Measurements from ENCODE around the gene TLE3. TPM values are rescaled to one million over a fixed set of nuclear protein-coding genes. Genes with fewer than 3 reads are reported as not detected.

TLE3 gene
- total and polyA plus RNA-seq, 2 donors (not counting 1 experiment from before 2014, with no cell fraction given) = 14.6 to 16.5 TPM

DNA sequence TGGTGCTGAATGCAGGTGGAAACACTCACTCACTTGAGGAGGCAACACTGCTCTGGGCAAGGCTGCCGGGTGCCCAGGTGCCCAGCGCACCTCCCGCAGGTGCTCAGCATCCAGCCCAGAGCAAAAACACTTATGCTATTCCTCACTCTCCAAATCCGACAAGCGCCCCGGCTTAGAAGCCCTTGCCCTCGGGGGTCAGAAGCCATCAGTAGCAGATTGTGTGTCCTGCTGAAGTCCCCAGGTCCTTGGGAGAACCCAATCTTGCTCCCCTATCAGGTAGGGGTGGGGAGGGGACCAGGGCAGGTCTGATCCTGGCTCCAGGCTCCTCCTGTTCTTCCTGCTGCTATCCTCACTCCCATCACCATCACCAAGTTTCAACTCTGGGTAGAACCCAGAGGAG is 46.7 kb downstream of the TLE3 start:
- H3K9ac ChIP-seq (ENCODE audit: insufficient read depth, low read length) = no peak overlapping the region
- H3K4me2 ChIP-seq (ENCODE audit: extremely low read depth, insufficient read depth, low read length) = no peak overlapping the region
- no peak overlapping the region for H3K4me3 ChIP-seq (replicated peaks in 1 of 4; ENCODE audit: control extremely low read depth in 1 of 4, insufficient read depth in 1 of 4, low read depth in 3 of 4, low read length in 4 of 4)
- no peaks in the 10 kb centered on the region for H4K20me1 ChIP-seq (ENCODE audit: control insufficient read depth, extremely low read depth, insufficient read depth, low read length)
- DNase-seq (ENCODE audit: low read depth in 2 of 2) = no peak
- H3K4me1 ChIP-seq (ENCODE audit: control insufficient read depth, extremely low read depth, insufficient read depth, low read length) = no peaks in the 10 kb centered on the region
- H3K9me3 ChIP-seq (ENCODE audit: control insufficient read depth, insufficient read depth, low read depth, low read length) = no peaks in the 10 kb centered on the region
- peaks cover 37% of the 10 kb centered on the region for H3K36me3 ChIP-seq (ENCODE audit: control insufficient read depth, insufficient read depth, low read length)
- H3K79me2 ChIP-seq (ENCODE audit: control insufficient read depth, insufficient read depth, low read length) = no peaks in the 10 kb centered on the region
- H3K27ac ChIP-seq (ENCODE audit: insufficient read depth, low read length) = no peak overlapping the region
- no peak overlapping the region for H2AFZ ChIP-seq (ENCODE audit: low read length)
- TF ChIP-seq EZH2 (IDR thresholded peaks at IDR 0.05; ENCODE audit: low read length, missing control alignments) = no peak
- TF ChIP-seq, protein P1, sequence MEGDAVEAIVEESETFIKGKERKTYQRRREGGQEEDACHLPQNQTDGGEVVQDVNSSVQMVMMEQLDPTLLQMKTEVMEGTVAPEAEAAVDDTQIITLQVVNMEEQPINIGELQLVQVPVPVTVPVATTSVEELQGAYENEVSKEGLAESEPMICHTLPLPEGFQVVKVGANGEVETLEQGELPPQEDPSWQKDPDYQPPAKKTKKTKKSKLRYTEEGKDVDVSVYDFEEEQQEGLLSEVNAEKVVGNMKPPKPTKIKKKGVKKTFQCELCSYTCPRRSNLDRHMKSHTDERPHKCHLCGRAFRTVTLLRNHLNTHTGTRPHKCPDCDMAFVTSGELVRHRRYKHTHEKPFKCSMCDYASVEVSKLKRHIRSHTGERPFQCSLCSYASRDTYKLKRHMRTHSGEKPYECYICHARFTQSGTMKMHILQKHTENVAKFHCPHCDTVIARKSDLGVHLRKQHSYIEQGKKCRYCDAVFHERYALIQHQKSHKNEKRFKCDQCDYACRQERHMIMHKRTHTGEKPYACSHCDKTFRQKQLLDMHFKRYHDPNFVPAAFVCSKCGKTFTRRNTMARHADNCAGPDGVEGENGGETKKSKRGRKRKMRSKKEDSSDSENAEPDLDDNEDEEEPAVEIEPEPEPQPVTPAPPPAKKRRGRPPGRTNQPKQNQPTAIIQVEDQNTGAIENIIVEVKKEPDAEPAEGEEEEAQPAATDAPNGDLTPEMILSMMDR (conservative IDR thresholded peaks at IDR 0.05 in 1 of 2, IDR thresholded peaks at IDR 0.05 in 1 of 2; ENCODE audit: low read depth in 1 of 2, low read length in 2 of 2) = no peak
- H3K27me3 ChIP-seq (ENCODE audit: control insufficient read depth, insufficient read depth, low read length) = no peaks in the 10 kb centered on the region

DNA sequence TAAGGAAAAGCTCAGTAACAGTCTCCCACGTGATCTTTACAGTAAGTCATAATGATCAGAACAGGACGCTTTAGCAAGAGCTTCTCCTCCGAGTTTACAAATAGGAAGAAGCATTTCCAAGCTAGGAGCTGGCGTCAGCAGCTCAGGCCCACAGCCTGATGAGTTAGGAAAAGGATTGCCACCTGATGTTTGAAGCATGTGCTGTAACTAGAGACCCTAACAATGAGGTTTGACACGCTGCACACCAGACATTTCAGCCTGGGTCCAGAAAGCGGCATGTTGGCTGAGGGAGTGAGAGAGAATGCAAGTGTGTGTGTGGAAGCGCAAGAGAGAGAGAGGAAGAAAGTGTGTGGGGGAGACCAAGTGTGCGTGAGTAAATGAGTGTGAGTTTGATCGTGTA is 47.3 kb downstream of the TLE3 start:
- Histone ChIP-seq H3K36me3 (ENCODE audit: control insufficient read depth, insufficient read depth, low read length) (peaks cover 37% of the 10 kb centered on the region), H3K4me1 (ENCODE audit: control insufficient read depth, extremely low read depth, insufficient read depth, low read length) (no peaks in the 10 kb centered on the region), H3K4me2 (ENCODE audit: extremely low read depth, insufficient read depth, low read length) (no peak overlapping the region), H3K4me3 (replicated peaks in 1 of 4; ENCODE audit: control extremely low read depth in 1 of 4, insufficient read depth in 1 of 4, low read depth in 3 of 4, low read length in 4 of 4) (no peak overlapping the region), H2AFZ (ENCODE audit: low read length) (no peak overlapping the region), H3K9ac (ENCODE audit: insufficient read depth, low read length) (no peak overlapping the region), H4K20me1 (ENCODE audit: control insufficient read depth, extremely low read depth, insufficient read depth, low read length) (no peaks in the 10 kb centered on the region), H3K9me3 (ENCODE audit: control insufficient read depth, insufficient read depth, low read depth, low read length) (no peaks in the 10 kb centered on the region), H3K27me3 (ENCODE audit: control insufficient read depth, insufficient read depth, low read length) (no peaks in the 10 kb centered on the region), H3K79me2 (ENCODE audit: control insufficient read depth, insufficient read depth, low read length) (no peaks in the 10 kb centered on the region), H3K27ac (ENCODE audit: insufficient read depth, low read length) (no peak overlapping the region)
- no peak for DNase-seq (ENCODE audit: low read depth in 2 of 2)
- TF ChIP-seq, protein P1 (conservative IDR thresholded peaks at IDR 0.05 in 1 of 2, IDR thresholded peaks at IDR 0.05 in 1 of 2; ENCODE audit: low read depth in 1 of 2, low read length in 2 of 2) = no peak

DNA sequence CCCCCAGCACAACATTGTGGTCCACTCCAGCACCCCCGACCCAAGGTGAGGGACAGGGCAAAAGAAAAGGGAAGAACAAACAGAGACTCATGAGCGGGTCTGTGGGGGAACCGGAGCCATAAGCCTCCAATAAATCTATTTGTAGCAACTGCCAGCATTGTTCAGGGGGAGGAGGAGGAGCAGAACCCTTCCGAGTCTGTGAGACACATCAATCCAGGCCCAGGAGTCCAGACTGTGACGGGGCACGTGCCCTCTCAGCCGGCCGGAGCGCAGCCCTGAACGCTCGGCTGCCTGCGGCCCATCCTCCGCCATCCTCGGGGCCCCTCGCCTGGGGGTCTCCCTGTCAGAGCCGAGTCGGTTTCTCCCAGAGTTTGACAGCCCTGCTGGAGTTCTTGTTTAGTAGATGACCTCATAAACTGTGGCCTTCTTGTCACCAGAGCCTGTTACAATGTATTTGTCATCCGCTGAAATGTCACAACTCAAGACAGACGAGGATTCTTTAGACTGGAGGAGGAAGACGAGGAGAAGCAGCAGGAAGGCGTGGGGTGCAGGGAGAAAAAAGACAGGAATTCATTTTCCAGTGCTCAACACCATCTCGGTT is 47.9 kb downstream of the TLE3 start:
- Histone ChIP-seq H3K27ac (ENCODE audit: insufficient read depth, low read length) (no peak overlapping the region), H3K4me1 (ENCODE audit: control insufficient read depth, extremely low read depth, insufficient read depth, low read length) (no peaks in the 10 kb centered on the region), H3K4me2 (ENCODE audit: extremely low read depth, insufficient read depth, low read length) (no peak overlapping the region), H3K27me3 (ENCODE audit: control insufficient read depth, insufficient read depth, low read length) (no peaks in the 10 kb centered on the region), H3K9ac (ENCODE audit: insufficient read depth, low read length) (no peak overlapping the region), H4K20me1 (ENCODE audit: control insufficient read depth, extremely low read depth, insufficient read depth, low read length) (no peaks in the 10 kb centered on the region), H3K9me3 (ENCODE audit: control insufficient read depth, insufficient read depth, low read depth, low read length) (no peaks in the 10 kb centered on the region), H3K4me3 (replicated peaks in 1 of 4; ENCODE audit: control extremely low read depth in 1 of 4, insufficient read depth in 1 of 4, low read depth in 3 of 4, low read length in 4 of 4) (no peak overlapping the region), H2AFZ (ENCODE audit: low read length) (no peak overlapping the region), H3K79me2 (ENCODE audit: control insufficient read depth, insufficient read depth, low read length) (no peaks in the 10 kb centered on the region), H3K36me3 (ENCODE audit: control insufficient read depth, insufficient read depth, low read length) (peaks cover 34% of the 10 kb centered on the region)
- DNase-seq (ENCODE audit: low read depth in 2 of 2) = no peak
- TF ChIP-seq, protein P1 (conservative IDR thresholded peaks at IDR 0.05 in 1 of 2, IDR thresholded peaks at IDR 0.05 in 1 of 2; ENCODE audit: low read depth in 1 of 2, low read length in 2 of 2) = no peak
- no peak for TF ChIP-seq EZH2 (IDR thresholded peaks at IDR 0.05; ENCODE audit: low read length, missing control alignments)

Measured in fibroblast of lung (primary cell).